Heart left ventricle (tissue), 16 donors: Measurements from ENCODE around the gene GTF2F2. TPM values are rescaled to one million over a fixed set of nuclear protein-coding genes. Genes with fewer than 3 reads are reported as not detected.

Source experiments
- ATAC-seq, 4 donors: fragments of 200-7000 bp; cut with Tn5 transposase; one replicate each; pipeline ENCODE4 v1.9.1; 2020 to 2022; ENCODE audit warnings: moderate library complexity in 4 of 4, mild to moderate bottlenecking in 3 of 4, moderate number of reproducible peaks in 1 of 4
- DNase-seq, 5 donors: peaks; one replicate each; pipeline ENCODE4 v3.0.0-alpha.2; 2020
- H3K27ac ChIP-seq, 12 donors: fragments of 200-600 bp; sonication (generic) in 4 of 12; one replicate each; pipeline versions ENCODE4 v1.5.0 to v1.8.0; 2016 to 2022; ENCODE audit warnings: mild to moderate bottlenecking in 2 of 12
- H3K27me3 ChIP-seq, 9 donors: fragments of 200-600 bp; sonication (generic) in 2 of 9; one replicate each; pipeline versions ENCODE4 v1.5.1 to v1.8.0; 2016 to 2022; ENCODE audit warnings: mild to moderate bottlenecking in 3 of 9
- H3K36me3 ChIP-seq, 9 donors: fragments of 200-600 bp; sonication (generic) in 2 of 9; one replicate each; pipeline versions ENCODE4 v1.5.0 to v1.8.0; 2018 to 2022; ENCODE audit warnings: mild to moderate bottlenecking in 2 of 9
- H3K4me1 ChIP-seq, 12 donors: fragments of 200-600 bp; sonication (generic) in 4 of 12; one replicate each; pipeline versions ENCODE4 v1.5.0 to v1.8.0; 2016 to 2022; ENCODE audit warnings: mild to moderate bottlenecking in 3 of 12
- H3K4me3 ChIP-seq, 12 donors: fragments of 200-600 bp; sonication (generic) in 4 of 12; one replicate each; pipeline versions ENCODE4 v1.5.0 to v1.8.0; 2017 to 2022; ENCODE audit warnings: mild to moderate bottlenecking in 9 of 12, moderate library complexity in 4 of 12
- H3K9me3 ChIP-seq, 12 donors: fragments of 200-600 bp; sonication (generic) in 4 of 12; one replicate each; pipeline versions ENCODE4 v1.5.0 to v1.8.0; 2016 to 2022; ENCODE audit warnings: mild to moderate bottlenecking in 1 of 12
- CTCF ChIP-seq, 12 donors: fragments of 200-600 bp; sonication (generic) in 4 of 12; IDR thresholded peaks; one replicate each; pipeline versions ENCODE4 v1.5.0 to v1.8.0; 2018 to 2022; ENCODE audit warnings: antibody characterized with exemption in 12 of 12, mild to moderate bottlenecking in 5 of 12
- POLR2A ChIP-seq, 2 donors: fragments of 450-650 bp; IDR thresholded peaks; one replicate each; pipeline ENCODE4 v1.6.1; 2017; ENCODE audit warnings: antibody characterized with exemption in 2 of 2, mild to moderate bottlenecking in 2 of 2, moderate library complexity in 2 of 2
- WGBS, 4 donors: extraction: QIAGEN DNeasy Blood & Tissue Kit in 2 of 4; methylation state at CpG; one replicate each; pipeline versions ENCODE4 v1.1.5 to v1.1.7; 2013 to 2018; 5-methylcytosine and 5-hydroxymethylcytosine counted together
- intact Hi-C, 10 donors: fragments of 100-400 bp; cut with DNase I; formaldehyde crosslinking; loops; one replicate each; pipeline versions ENCODE4 v1.11.1 to v1.14.2; 2022
- polyA plus RNA-seq, 2 donors: library from polyadenylated mRNA; stranded (reverse); fragments of 200-250 nt; gene quantifications; one replicate each; pipeline ENCODE4 v1.2.3, GENCODE V29; 2013
- total RNA-seq, 9 donors: library from RNA; depleted of rRNA in 2 of 9; stranded (reverse); fragments of >200 nt in 2 of 9; fragmentation: NEBNext Ultra II Directional in 3 of 9; extraction: Animal tissue kit (Norgen Biotek cat#: 25700) in 3 of 9; gene quantifications; one replicate each; pipeline versions ENCODE4 v1.1.0 to v1.2.4, GENCODE V29; 2016 to 2023
- donor health status: ischemic (EF 13 %, LVEDD 7.1; RV severe dilation, severe dysfunction).
- donor health status: healthy with polysubstance abuse.
- donor health status: DM: no; HTN: yes; CAD: no.
- donor health status: DM: no; HTN: no; CAD: no.
- donor health status: ischemic (EF 25% LVEDD 6.9; RV normal size, moderate dysfunction).
- donor health status: ischemic (EF 25% LVEDD 5.7; RV mildly dilated, moderate dysfunction).
- donor health status: healthy.
- donor health status: DM: yes; HTN: yes; CAD: no.
- donor health status: ischemic (EF 35%, LVEDD 5.7; RV mildly dilated, moderate dysfunction).
- donor health status: nonischemic (EF 11% LVEDD 7.7; RV severe dilation, severe dysfunction).
- donor health status: DM: yes; HTN: yes; CAD: no.
- donor health status: PGD.
- donor health status: ischemic (EF 29% LVEDD 5.4; RV normal size, mild dysfunction).
- donor health status: nonischemic (EF 23%, LVEDD 6.1; RV moderate dilation, normal function).

The GTF2F2 gene
- total and polyA plus RNA-seq, 11 donors = 17.7 to 25.4 (median 21.6) TPM

DNA sequence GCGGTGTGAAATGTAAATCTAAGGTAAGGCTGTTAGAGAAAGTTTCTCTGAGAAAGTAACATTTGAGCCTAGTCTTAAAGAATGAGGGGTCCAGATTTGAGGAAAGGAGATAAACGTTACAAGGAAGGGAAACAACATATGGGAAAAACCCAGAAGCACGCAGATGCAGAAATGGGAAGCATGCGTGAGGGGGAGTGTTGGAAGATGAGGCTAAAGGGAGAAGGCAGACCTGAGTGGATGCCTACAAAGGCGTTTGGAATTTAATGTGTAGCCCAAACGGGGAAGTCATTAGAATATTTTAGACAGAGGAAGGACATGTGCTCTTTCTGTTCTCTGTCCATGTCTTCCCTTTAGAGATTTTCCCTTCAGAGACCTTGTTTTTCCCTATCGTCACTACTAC, 159.7 kb downstream of the GTF2F2 start:
- 71 to 74% (median 71%) methylated on average over 7 of the region's 7 CpGs for WGBS, 4 donors
- Histone ChIP-seq H3K4me1 (peaks cover 0 to 10% (median 3%) of the 10 kb centered on the region in 12 donors), H3K27ac (no peak overlapping the region), H3K27me3 (no peaks in the 10 kb centered on the region), H3K36me3 (peaks cover 0 to 23% (median 7%) of the 10 kb centered on the region in 9 donors), H3K9me3 (no peaks in the 10 kb centered on the region), H3K4me3 (no peak overlapping the region)
- no peak for DNase-seq
- intact Hi-C loops = loop anchor here in 9 of 10 donors (2.0 to 10.0 kb wide), 6 partner anchors 85 to 233 kb away; no protein-coding TSS in a partner anchor
- ATAC-seq = no peak
- TF ChIP-seq POLR2A (IDR thresholded peaks at IDR 0.05) (no peak), CTCF (IDR thresholded peaks at IDR 0.05) (no peak)

DNA sequence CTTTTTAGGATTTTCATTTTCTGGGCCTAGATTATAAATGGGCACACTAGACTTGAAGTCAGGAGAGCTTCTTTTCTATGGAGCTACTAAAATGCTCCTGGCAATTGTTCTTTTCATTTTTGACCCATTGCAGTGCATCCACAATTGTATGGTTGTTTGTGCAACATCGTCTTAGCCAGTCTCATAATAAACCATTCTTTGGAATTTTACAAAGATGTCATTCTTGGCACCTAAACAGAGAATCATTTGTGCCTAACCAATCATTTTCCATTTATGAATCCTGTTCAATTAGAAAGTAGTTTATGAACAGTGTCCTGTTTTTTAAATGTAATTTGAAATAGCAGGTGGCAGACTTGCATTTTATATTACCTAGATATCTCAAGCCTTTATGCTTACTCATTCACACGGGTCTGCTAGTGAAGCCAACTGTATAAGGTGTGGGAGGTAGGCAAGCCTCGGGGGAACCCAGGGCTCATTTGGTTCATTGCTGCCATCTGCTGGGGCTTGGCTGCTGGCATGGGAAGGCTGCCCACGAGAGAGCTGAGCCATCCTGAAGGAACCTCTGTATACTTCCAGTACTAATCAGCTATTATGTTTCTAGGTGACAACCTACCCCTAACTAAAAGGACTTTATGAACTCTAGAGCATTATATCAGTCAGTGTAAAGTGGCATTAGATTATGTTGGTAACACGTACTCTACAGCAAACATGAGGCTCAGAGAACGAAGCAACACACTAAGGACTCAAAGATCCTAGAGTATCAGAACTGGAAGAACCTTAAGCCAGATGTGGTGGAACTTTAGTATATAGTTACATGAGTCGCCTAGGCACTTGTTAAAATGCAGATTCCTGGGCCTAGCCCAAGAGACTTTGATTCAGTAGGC, 160.7 kb downstream of the GTF2F2 start:
- TF ChIP-seq POLR2A (IDR thresholded peaks at IDR 0.05) (no peak), CTCF (IDR thresholded peaks at IDR 0.05) (peak; percentile 49 to 78 (median 66))
- Histone ChIP-seq H3K27ac (no peak overlapping the region), H3K36me3 (peaks cover 0 to 30% (median 15%) of the 10 kb centered on the region in 9 donors), H3K27me3 (no peaks in the 10 kb centered on the region), H3K4me3 (no peak overlapping the region), H3K4me1 (peaks cover 0 to 10% (median 3%) of the 10 kb centered on the region in 12 donors), H3K9me3 (no peaks in the 10 kb centered on the region)
- 49 to 51% (median 50%) methylated on average over 7 of the region's 7 CpGs for WGBS, 4 donors
- DNase-seq = peak; percentile 47 to 72 (median 62)
- intact Hi-C loops = loop anchor here (1.0 to 10.0 kb wide), 7 partner anchors 86 to 234 kb away; no protein-coding TSS in a partner anchor
- peak; percentile 90 to 98 (median 95) for ATAC-seq

DNA sequence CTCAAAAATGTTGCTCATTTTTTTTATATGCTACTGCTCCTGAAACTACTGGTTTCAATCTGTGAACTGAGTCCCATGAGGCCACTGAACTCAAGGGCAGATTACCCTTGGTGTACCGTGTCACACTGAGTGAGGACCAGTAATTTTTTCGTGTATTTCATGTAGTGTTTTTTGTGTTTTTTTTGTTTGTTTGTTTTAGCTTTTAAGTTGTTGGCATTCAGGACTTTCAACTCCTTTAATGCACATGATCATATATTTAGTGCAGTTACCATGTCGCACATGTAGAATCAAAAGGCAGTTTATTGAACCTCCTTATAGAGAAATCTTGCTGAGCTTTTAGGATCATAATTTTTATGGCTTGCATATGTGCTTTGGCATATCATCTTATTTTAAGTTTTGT, 162.7 kb downstream of the GTF2F2 start:
- H3K36me3 ChIP-seq = peaks cover 0 to 41% (median 21%) of the 10 kb centered on the region in 9 donors
- intact Hi-C loops = loop anchor here in 5 of 10 donors (5.0 to 10.0 kb wide), 3 partner anchors 88 to 236 kb away; no protein-coding TSS in a partner anchor
- no peak for TF ChIP-seq CTCF (IDR thresholded peaks at IDR 0.05)
- no peak for ATAC-seq
- H3K4me1 ChIP-seq = peaks cover 0 to 10% (median 3%) of the 10 kb centered on the region in 12 donors
- H3K9me3 ChIP-seq = no peaks in the 10 kb centered on the region
- 77 to 85% (median 83%) methylated on average over 3 of the region's 3 CpGs for WGBS, 4 donors
- no peak for DNase-seq
- H3K4me3 ChIP-seq = no peak overlapping the region
- no peak overlapping the region for H3K27ac ChIP-seq
- H3K27me3 ChIP-seq = no peaks in the 10 kb centered on the region

DNA sequence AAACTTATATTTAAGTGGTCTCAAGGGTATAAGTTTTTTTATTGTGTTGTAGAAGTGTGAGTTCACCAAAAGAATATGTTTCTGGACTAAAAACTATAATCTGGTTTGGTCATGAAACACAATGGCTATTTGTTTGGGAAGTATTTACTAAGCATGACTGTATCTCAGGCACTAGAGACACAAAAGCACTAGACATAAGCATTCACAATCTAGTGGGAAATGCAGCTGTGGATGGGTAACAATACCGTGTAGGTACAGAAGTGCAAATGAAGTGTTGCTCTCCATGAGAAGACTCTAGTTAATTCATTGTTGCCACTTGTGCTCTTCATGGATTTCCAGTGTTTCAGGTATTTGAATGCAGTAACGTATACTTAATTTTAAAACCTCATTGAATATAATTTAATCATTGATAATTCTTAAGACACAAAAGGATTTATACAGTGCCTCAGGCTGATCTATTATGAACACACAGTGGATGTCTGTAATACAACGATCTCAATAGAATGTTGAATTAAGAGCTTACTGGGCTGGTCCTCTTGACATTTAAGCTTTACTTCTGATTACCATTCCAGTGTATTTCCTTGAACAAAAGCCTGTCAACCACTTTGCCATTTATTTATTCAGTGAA, 169.7 kb downstream of the GTF2F2 start:
- WGBS, 4 donors = 88 to 92% (median 90%) methylated on average over 3 of the region's 3 CpGs
- H3K27ac ChIP-seq = no peak overlapping the region
- no peak overlapping the region for H3K4me3 ChIP-seq
- peaks cover 0 to 26% (median 9%) of the 10 kb centered on the region in 9 donors for H3K36me3 ChIP-seq
- peaks cover 0 to under 1% (median 0%) of the 10 kb centered on the region in 12 donors for H3K4me1 ChIP-seq
- H3K9me3 ChIP-seq = no peaks in the 10 kb centered on the region
- no peak for DNase-seq
- no peak for TF ChIP-seq CTCF (IDR thresholded peaks at IDR 0.05)
- no peak for TF ChIP-seq POLR2A (IDR thresholded peaks at IDR 0.05)
- H3K27me3 ChIP-seq = no peaks in the 10 kb centered on the region
- ATAC-seq = no peak
- intact Hi-C loops = loop anchor here in 2 of 10 donors (10.0 kb wide), 1 partner anchor 95 kb away; no protein-coding TSS in a partner anchor
